Keratinocyte (primary cell): ENCODE results near the gene CFI. TPM values are rescaled to one million over a fixed set of nuclear protein-coding genes. Genes with fewer than 3 reads are reported as not detected.

Experiments
- DNase-seq: peaks from one replicate; pipeline ENCODE4 v3.0.0-alpha.2; 2011; ENCODE audit warnings: low read depth, missing footprints, low spot score
- FAIRE-seq: peaks from 2 replicates; lab custom pipeline; 2011; peaks lifted over from hg19 to GRCh38; lab: Jason Lieb, UNC
- H2AFZ ChIP-seq: 2 replicates; pipeline ENCODE4 v1.6.0; 2012; ENCODE audit warnings: low read length, control low read depth, inconsistent platforms; ENCODE audit not compliant: control insufficient read depth
- H3K27ac ChIP-seq: 2 replicates; pipeline ENCODE4 v1.5.1; 2011; ENCODE audit warnings: low read length; ENCODE audit not compliant: control insufficient read depth, insufficient read depth
- H3K27me3 ChIP-seq: 3 replicates; pipeline ENCODE4 v1.6.0; 2011; ENCODE audit warnings: low read length; ENCODE audit not compliant: control insufficient read depth, insufficient read depth; ENCODE audit errors: extremely low read depth
- H3K36me3 ChIP-seq, 2 experiments: 2 replicates in 1 of 2; 3 replicates in 1 of 2; pipeline ENCODE4 v1.5.1; 2011; ENCODE audit warnings: low read length in 2 of 2, mild to moderate bottlenecking in 1 of 2; ENCODE audit not compliant: control insufficient read depth in 2 of 2, insufficient read depth in 2 of 2; ENCODE audit errors: extremely low read depth in 1 of 2
- H3K4me1 ChIP-seq: 3 replicates; pipeline ENCODE4 v1.5.1; 2011; ENCODE audit warnings: low read length; ENCODE audit not compliant: control insufficient read depth, insufficient read depth; ENCODE audit errors: extremely low read depth
- H3K4me2 ChIP-seq: 3 replicates; pipeline ENCODE4 v1.6.0; 2011; ENCODE audit warnings: low read depth, low read length; ENCODE audit not compliant: control insufficient read depth, insufficient read depth; ENCODE audit errors: extremely low read depth
- H3K4me3 ChIP-seq, 3 experiments: fragments of 200-600 bp in 1 of 3; sonication (generic) in 1 of 3; 2 replicates in 2 of 3; 3 replicates in 1 of 3; pipeline ENCODE4 v1.5.1; 2011 to 2016; ENCODE audit warnings: low read length in 3 of 3, mild to moderate bottlenecking in 3 of 3, control low read depth in 2 of 3, inconsistent platforms in 1 of 3, low read depth in 1 of 3, mixed read lengths in 1 of 3, mixed run types in 1 of 3, moderate library complexity in 1 of 3; ENCODE audit not compliant: control insufficient read depth in 2 of 3, insufficient read depth in 2 of 3; ENCODE audit errors: extremely low read depth in 1 of 3
- H3K79me2 ChIP-seq: 2 replicates; pipeline ENCODE4 v1.6.0; 2012; ENCODE audit warnings: low read length; ENCODE audit not compliant: control insufficient read depth, insufficient read depth
- H3K9ac ChIP-seq: 3 replicates; pipeline ENCODE4 v1.6.0; 2011; ENCODE audit warnings: low read length; ENCODE audit not compliant: control insufficient read depth, insufficient read depth; ENCODE audit errors: extremely low read depth
- H3K9me1 ChIP-seq: 3 replicates; pipeline ENCODE4 v1.6.0; 2011; ENCODE audit warnings: low read length; ENCODE audit not compliant: control insufficient read depth, insufficient read depth; ENCODE audit errors: extremely low read depth
- H3K9me3 ChIP-seq: 2 replicates; pipeline ENCODE4 v1.5.1; 2012; ENCODE audit warnings: low read depth, low read length; ENCODE audit not compliant: control insufficient read depth
- H4K20me1 ChIP-seq: 3 replicates; pipeline ENCODE4 v1.6.0; 2011; ENCODE audit warnings: low read length; ENCODE audit not compliant: control insufficient read depth, insufficient read depth; ENCODE audit errors: extremely low read depth
- CTCF ChIP-seq, 3 experiments: IDR thresholded peaks in 1 of 3; conservative IDR thresholded peaks in 1 of 3; optimal IDR thresholded peaks in 1 of 3; 2 replicates in 2 of 3; 3 replicates in 1 of 3; pipeline versions ENCODE3 to v1.5.1; 2011; ENCODE audit warnings: low read length in 3 of 3, mild to moderate bottlenecking in 3 of 3, moderate library complexity in 2 of 3, control low read depth in 1 of 3, inconsistent platforms in 1 of 3; ENCODE audit not compliant: insufficient read depth in 2 of 3; ENCODE audit errors: extremely low read depth in 1 of 3
- EZH2 ChIP-seq: IDR thresholded peaks from one replicate; pipeline ENCODE4 v1.6.1; 2012; ENCODE audit warnings: inconsistent platforms, mild to moderate bottlenecking, low read length, moderate library complexity
- dilution Hi-C: fragments of 300-500 bp; cut with MboI; formaldehyde crosslinking; loops from one replicate; pipeline ENCODE4 v1.7.0; 2020; ENCODE audit warnings: low sequenced_read_pairs; ENCODE audit not compliant: extremely low pct_ligation_motif_present
- polyA plus RNA-seq, 5 experiments: library from polyadenylated mRNA; depleted of rRNA in 3 of 5; stranded (reverse) in 3 of 5; stranded (forward) in 1 of 5; unstranded in 1 of 5; fragments of >200 nt; gene quantifications; 1 replicate in 1 of 5; 2 replicates in 3 of 5; 3 replicates in 1 of 5; pipeline versions ENCODE4 v1.2.1 to v1.2.3, GENCODE V29; 2011 to 2012; ENCODE audit warnings: missing spikeins in 2 of 5, low read depth in 1 of 5, low replicate concordance in 1 of 5

The CFI gene
- polyA plus RNA-seq, 1 donor (not counting 4 experiments of a cell fraction or from before 2014, with no cell fraction given): not detected

GRCh38 chr4:109752525-109752924 lies 49.3 kb downstream of the CFI start:
- H3K4me3 ChIP-seq: no peak overlapping the region
- no peaks in the 10 kb centered on the region for H3K4me1 ChIP-seq
- H3K27me3 ChIP-seq: no peaks in the 10 kb centered on the region
- H3K4me2 ChIP-seq: no peak overlapping the region
- dilution Hi-C loops: no loop called here
- DNase-seq (no peak), FAIRE-seq (no peak)
- H3K36me3 ChIP-seq: no peaks in the 10 kb centered on the region
- no peaks in the 10 kb centered on the region for H3K9me3 ChIP-seq
- TF ChIP-seq EZH2 (no peak), CTCF (optimal IDR thresholded peaks at IDR 0.05 in 1 of 3, IDR thresholded peaks at IDR 0.05 in 1 of 3, conservative IDR thresholded peaks at IDR 0.05 in 1 of 3; ENCODE audit: extremely low read depth in 1 of 3, insufficient read depth in 2 of 3, low read length in 3 of 3) (no peak)
- H3K27ac ChIP-seq: no peak overlapping the region
- H3K79me2 ChIP-seq: no peaks in the 10 kb centered on the region
- H3K9ac ChIP-seq: no peak overlapping the region
- no peaks in the 10 kb centered on the region for H4K20me1 ChIP-seq
- no peak overlapping the region for H2AFZ ChIP-seq
- H3K9me1 ChIP-seq: no peaks in the 10 kb centered on the region

GRCh38 chr4:109751852-109752251 lies 49.9 kb downstream of the CFI start:
- Histone ChIP-seq H3K4me2 (no peak overlapping the region), H3K4me3 (no peak overlapping the region), H3K79me2 (no peaks in the 10 kb centered on the region), H3K36me3 (no peaks in the 10 kb centered on the region), H4K20me1 (no peaks in the 10 kb centered on the region), H3K27me3 (no peaks in the 10 kb centered on the region), H3K9me1 (no peaks in the 10 kb centered on the region), H3K4me1 (no peaks in the 10 kb centered on the region), H3K9ac (no peak overlapping the region), H3K27ac (no peak overlapping the region), H3K9me3 (no peaks in the 10 kb centered on the region), H2AFZ (no peak overlapping the region)
- DNase-seq (no peak), FAIRE-seq (no peak)
- TF ChIP-seq CTCF (optimal IDR thresholded peaks at IDR 0.05 in 1 of 3, IDR thresholded peaks at IDR 0.05 in 1 of 3, conservative IDR thresholded peaks at IDR 0.05 in 1 of 3; ENCODE audit: extremely low read depth in 1 of 3, insufficient read depth in 2 of 3, low read length in 3 of 3) (no peak), EZH2 (no peak)
- dilution Hi-C loops: no loop called here
